GM12872 (cell line): ENCODE results near the gene PAFAH2.

Experiments
- CTCF ChIP-seq: IDR thresholded peaks from 3 replicates; pipeline ENCODE4 v1.5.1; 2011; ENCODE audit warnings: low read depth, mild to moderate bottlenecking, low read length, moderate library complexity; ENCODE audit not compliant: insufficient read depth

PAFAH2 gene

GRCh38 chr1:25954282-25954938, 43.5 kb downstream of the PAFAH2 start:
- TF ChIP-seq CTCF, result no peak

- TF ChIP-seq CTCF, result no peak
Measured at GRCh38 chr1:25952841-25953401, 44.9 kb downstream of the PAFAH2 start.

- no peak for TF ChIP-seq CTCF
Measured at GRCh38 chr1:25948641-25949040, 49.2 kb downstream of the PAFAH2 start.

- no peak for TF ChIP-seq CTCF
Measured at GRCh38 chr1:25947027-25947426, 50.8 kb downstream of the PAFAH2 start.

- TF ChIP-seq CTCF, result no peak
Measured at GRCh38 chr1:25945761-25946160, 52.1 kb downstream of the PAFAH2 start.

GRCh38 chr1:25944986-25945385, 52.9 kb downstream of the PAFAH2 start:
- TF ChIP-seq CTCF, result no peak

- no peak for TF ChIP-seq CTCF
Measured at GRCh38 chr1:25936947-25937346, 60.9 kb downstream of the PAFAH2 start.
